AG09309 (cell line): ENCODE results near the gene NCOR2.

Experiments used
- DNase-seq: peaks from one replicate; pipeline ENCODE4 v3.0.0-alpha.2; 2010; ENCODE audit warnings: low read depth
- H3K4me3 ChIP-seq: 2 replicates; pipeline ENCODE4 v1.5.1; 2011; ENCODE audit warnings: mild to moderate bottlenecking, low read depth, low read length, moderate library complexity; ENCODE audit not compliant: control insufficient read depth
- CTCF ChIP-seq: IDR thresholded peaks from 2 replicates; pipeline ENCODE4 v1.5.1; 2011; ENCODE audit warnings: mild to moderate bottlenecking, low read depth, low read length, inconsistent platforms; ENCODE audit not compliant: insufficient read depth, control insufficient read depth; ENCODE audit errors: missing control alignments

Gene NCOR2

GRCh38 chr12:124583854-124584253, 16.4 kb upstream of the NCOR2 start:
- DNase-seq = no peak
- no peak for TF ChIP-seq CTCF
- H3K4me3 ChIP-seq = no peak overlapping the region

GRCh38 chr12:124582108-124582424, 14.7 kb upstream of the NCOR2 start:
- H3K4me3 ChIP-seq = no peak overlapping the region
- DNase-seq = no peak
- no peak for TF ChIP-seq CTCF

- TF ChIP-seq CTCF = no peak
- no peak overlapping the region for H3K4me3 ChIP-seq
- no peak for DNase-seq
Observed at GRCh38 chr12:124581307-124582107, 14.1 kb upstream of the NCOR2 start.

GRCh38 chr12:124579921-124580517, 12.6 kb upstream of the NCOR2 start:
- H3K4me3 ChIP-seq = no peak overlapping the region
- no peak for DNase-seq
- no peak for TF ChIP-seq CTCF

GRCh38 chr12:124578854-124579253, 11.4 kb upstream of the NCOR2 start:
- DNase-seq = no peak
- TF ChIP-seq CTCF = no peak

GRCh38 chr12:124578445-124578844, 11.0 kb upstream of the NCOR2 start:
- H3K4me3 ChIP-seq = no peak overlapping the region
- no peak for TF ChIP-seq CTCF
- no peak for DNase-seq

More at GRCh38 chr12:124578854-124579253, 11.4 kb upstream of the NCOR2 start:
- H3K4me3 ChIP-seq = no peak overlapping the region
